Stimulated activated CD8-positive, alpha-beta memory T cell treated with anti-CD3 and anti-CD28 coated beads, Interleukin-7, amount 100 ng/mL, for 1 hour (primary cell): ENCODE results near the gene VTCN1.
"Not testable (repeated sequence)": the region's sequence is repeated elsewhere in the genome, so short reads cannot be mapped to it uniquely, and the experiment has no call there.

ENCODE experiments used
- DNase-seq, 2 donors: peaks; one replicate each; pipeline ENCODE4 v3.0.0-alpha.2; 2020; ENCODE audit warnings: low read depth in 2 of 2

Gene VTCN1

GRCh38 chr1:117166076-117166475 is 44.7 kb downstream of the VTCN1 start:
- no peak for DNase-seq

GRCh38 chr1:117164209-117164608 is 46.5 kb downstream of the VTCN1 start:
- DNase-seq: no peak

GRCh38 chr1:117162816-117163215 is 47.9 kb downstream of the VTCN1 start:
- DNase-seq: no peak

GRCh38 chr1:117161887-117162286 is 48.8 kb downstream of the VTCN1 start:
- no peak for DNase-seq

GRCh38 chr1:117151305-117151704 is 59.4 kb downstream of the VTCN1 start:
- not testable (repeated sequence) for DNase-seq

GRCh38 chr1:117150316-117150715 is 60.4 kb downstream of the VTCN1 start:
- no peak for DNase-seq

GRCh38 chr1:117147856-117148588 is 62.7 kb downstream of the VTCN1 start:
- DNase-seq: no peak

- DNase-seq: no peak
These were observed 63.3 kb downstream of the VTCN1 start for GRCh38 chr1:117147341-117147831.

- DNase-seq: no peak
These were observed 64.0 kb downstream of the VTCN1 start for GRCh38 chr1:117146575-117147340.

- no peak for DNase-seq
These were observed 64.7 kb downstream of the VTCN1 start for GRCh38 chr1:117146072-117146471.

- DNase-seq: no peak
These were observed 66.9 kb downstream of the VTCN1 start for GRCh38 chr1:117143871-117144270.

- no peak for DNase-seq
These were observed 67.6 kb downstream of the VTCN1 start for GRCh38 chr1:117143172-117143571.

GRCh38 chr1:117142200-117142599 is 68.5 kb downstream of the VTCN1 start:
- DNase-seq: no peak

- no peak for DNase-seq
These were observed 72.2 kb downstream of the VTCN1 start for GRCh38 chr1:117138561-117138960.

- no peak for DNase-seq
These were observed 72.6 kb downstream of the VTCN1 start for GRCh38 chr1:117138106-117138505.

GRCh38 chr1:117137281-117137855 is 73.4 kb downstream of the VTCN1 start:
- DNase-seq: no peak

GRCh38 chr1:117136749-117137148 is 74.0 kb downstream of the VTCN1 start:
- DNase-seq: no peak

GRCh38 chr1:117135329-117135728 is 75.4 kb downstream of the VTCN1 start:
- DNase-seq: no peak

GRCh38 chr1:117130526-117130925 is 80.2 kb downstream of the VTCN1 start:
- DNase-seq: no peak

GRCh38 chr1:117128323-117129079 is 82.2 kb downstream of the VTCN1 start:
- DNase-seq: no peak

GRCh38 chr1:117127795-117128194 is 82.9 kb downstream of the VTCN1 start:
- no peak for DNase-seq

GRCh38 chr1:117124661-117125060 is 86.1 kb downstream of the VTCN1 start:
- no peak for DNase-seq
